GM12875 (cell line): ENCODE data around the gene PTPRD.
"Not testable (repeated sequence)": the region's sequence is repeated elsewhere in the genome, so short reads cannot be mapped to it uniquely, and the experiment has no call there.

Source experiments
- H3K4me3 ChIP-seq: one replicate; pipeline ENCODE4 v1.5.1; 2011; ENCODE audit warnings: low read depth, low read length, control low read depth
- CTCF ChIP-seq: IDR thresholded peaks from 2 replicates; pipeline ENCODE4 v1.5.1; 2011; ENCODE audit warnings: low read depth, mild to moderate bottlenecking, control low read depth, inconsistent platforms, low read length, moderate library complexity, borderline replicate concordance; ENCODE audit not compliant: insufficient read depth

PTPRD gene

GRCh38 chr9:10371824-10372223 is 241.0 kb downstream of the PTPRD start:
- no peak for TF ChIP-seq CTCF
- no peak overlapping the region for H3K4me3 ChIP-seq

GRCh38 chr9:10366171-10366779 is 246.5 kb downstream of the PTPRD start:
- TF ChIP-seq CTCF = peak; percentile 60
- no peak overlapping the region for H3K4me3 ChIP-seq

- TF ChIP-seq CTCF = no peak
- no peak overlapping the region for H3K4me3 ChIP-seq
Measured at GRCh38 chr9:10354591-10354990, 258.2 kb downstream of the PTPRD start.

DNA sequence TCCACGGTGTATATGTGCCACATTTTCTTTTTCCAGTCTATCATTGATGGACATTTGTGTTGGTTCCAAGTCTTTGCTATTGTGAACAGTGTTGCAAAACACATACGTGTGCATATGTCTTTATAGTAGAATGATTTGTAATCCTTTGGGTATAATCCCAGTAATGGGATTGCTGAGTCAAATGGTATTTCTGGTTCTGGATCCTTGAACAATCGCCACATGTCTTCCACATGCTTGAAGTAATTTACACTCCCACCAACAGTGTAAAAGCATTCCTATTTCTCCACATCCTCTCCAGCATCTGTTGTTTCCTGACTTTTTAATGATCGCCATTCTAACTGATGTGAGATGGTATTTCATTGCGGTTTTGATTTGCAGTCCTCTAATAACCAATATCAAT is 267.2 kb downstream of the PTPRD start:
- not testable (repeated sequence) for H3K4me3 ChIP-seq

DNA sequence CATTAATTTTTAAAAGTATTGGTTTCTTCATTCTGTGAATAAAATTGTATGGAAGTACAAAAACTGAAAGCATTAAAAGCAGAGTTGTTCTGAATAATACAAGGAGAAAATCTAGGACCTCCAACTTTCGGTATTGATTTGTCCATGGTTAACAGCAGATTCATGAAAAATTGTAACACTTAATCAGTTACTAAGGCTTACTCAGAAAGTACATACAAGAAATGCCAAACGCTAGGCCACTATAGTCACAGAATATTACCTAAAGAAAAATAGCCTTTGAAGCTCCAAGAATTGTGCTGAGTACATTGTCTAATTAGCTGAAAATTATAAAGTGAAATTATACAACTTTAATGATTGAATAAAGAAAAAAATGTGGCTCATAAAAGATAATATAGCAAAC is 271.7 kb downstream of the PTPRD start:
- TF ChIP-seq CTCF = no peak
- H3K4me3 ChIP-seq = no peak overlapping the region

- no peak for TF ChIP-seq CTCF
- H3K4me3 ChIP-seq = no peak overlapping the region
Measured at GRCh38 chr9:10339152-10339551, 273.6 kb downstream of the PTPRD start.

- no peak for TF ChIP-seq CTCF
- H3K4me3 ChIP-seq = no peak overlapping the region
Measured at GRCh38 chr9:10331157-10331556, 281.6 kb downstream of the PTPRD start.

- no peak for TF ChIP-seq CTCF
- H3K4me3 ChIP-seq = no peak overlapping the region
Measured at GRCh38 chr9:10282084-10282483, 330.7 kb downstream of the PTPRD start.
